ENCODE results near the gene MACROD2. TPM values are rescaled to one million over a fixed set of nuclear protein-coding genes. Genes with fewer than 3 reads are reported as not detected.
"Not testable (repeated sequence)": the region's sequence is repeated elsewhere in the genome, so short reads cannot be mapped to it uniquely, and the experiment has no call there.

MACROD2 gene
- total RNA-seq, 1 experiment from 2014 or later: 3.1 TPM

- no peak for DNase-seq (ENCODE audit: unreplicated experiment)
- TF ChIP-seq CTCF (IDR thresholded peaks at IDR 0.05; ENCODE audit: unreplicated experiment): no peak
- ChIA-PET POLR2A (interaction anchor here (0.6 kb wide), 1 partner anchor 187 kb away, joined by 3 read pairs; no protein-coding TSS in a partner anchor), CTCF (no interaction called here)
- Mint-ChIP-seq H3K27ac (ENCODE audit: low read depth, unreplicated experiment) (no peak overlapping the region), H3K27me3 (ENCODE audit: insufficient read depth, unreplicated experiment) (no peaks in the 10 kb centered on the region), H3K4me3 (ENCODE audit: unreplicated experiment) (no peak overlapping the region), H3K4me1 (ENCODE audit: insufficient read depth, unreplicated experiment) (no peaks in the 10 kb centered on the region), H3K9me3 (ENCODE audit: unreplicated experiment) (no peaks in the 10 kb centered on the region), H3K36me3 (ENCODE audit: insufficient read depth, unreplicated experiment) (no peaks in the 10 kb centered on the region)
- intact Hi-C loops (cut with micrococcal nuclease): no loop called here
- BruUV-seq (replicated peaks): no TSS peak
Measured at GRCh38 chr20:15364781-15365180, 1369.5 kb downstream of the MACROD2 start.

DNA sequence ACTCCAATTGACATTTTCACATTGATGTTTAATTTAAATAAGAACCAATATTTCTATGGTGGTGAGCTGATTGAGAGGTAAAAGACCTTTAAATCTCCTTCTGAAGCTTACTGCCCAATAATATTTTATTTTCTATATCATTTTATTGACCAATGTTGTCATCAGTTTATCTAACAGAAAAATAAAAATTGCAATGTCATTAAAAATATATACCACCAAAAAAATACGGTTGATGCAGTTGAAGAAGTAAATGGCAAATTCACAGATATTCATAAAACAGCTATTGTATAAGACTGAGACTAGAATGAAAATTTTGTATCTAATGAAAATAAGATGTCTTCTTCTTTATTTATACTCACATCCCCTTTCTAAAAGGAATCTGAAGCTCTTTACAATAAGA, 1375.1 kb downstream of the MACROD2 start:
- POLR2A ChIA-PET: interaction anchor here (1.0 kb wide), 1 partner anchor 317 kb away, joined by 3 read pairs; no protein-coding TSS in a partner anchor
- TF ChIP-seq CTCF (IDR thresholded peaks at IDR 0.05; ENCODE audit: unreplicated experiment): no peak
- H3K36me3 Mint-ChIP-seq (ENCODE audit: insufficient read depth, unreplicated experiment): no peaks in the 10 kb centered on the region
- CTCF ChIA-PET: interaction anchor here (0.7 to 1.3 kb wide), 2 partner anchors 36 to 76 kb away, joined by 3 to 5 read pairs; no protein-coding TSS in a partner anchor
- H3K4me3 Mint-ChIP-seq (ENCODE audit: unreplicated experiment): no peak overlapping the region
- no peaks in the 10 kb centered on the region for H3K27me3 Mint-ChIP-seq (ENCODE audit: insufficient read depth, unreplicated experiment)
- DNase-seq (ENCODE audit: unreplicated experiment): no peak
- H3K27ac Mint-ChIP-seq (ENCODE audit: low read depth, unreplicated experiment): no peak overlapping the region
- no peaks in the 10 kb centered on the region for H3K9me3 Mint-ChIP-seq (ENCODE audit: unreplicated experiment)
- intact Hi-C loops (cut with micrococcal nuclease): loop anchor here (10.0 kb wide), 1 partner anchor 564 kb away; no protein-coding TSS in a partner anchor
- H3K4me1 Mint-ChIP-seq (ENCODE audit: insufficient read depth, unreplicated experiment): no peaks in the 10 kb centered on the region
- BruUV-seq (replicated peaks): no TSS peak

DNA sequence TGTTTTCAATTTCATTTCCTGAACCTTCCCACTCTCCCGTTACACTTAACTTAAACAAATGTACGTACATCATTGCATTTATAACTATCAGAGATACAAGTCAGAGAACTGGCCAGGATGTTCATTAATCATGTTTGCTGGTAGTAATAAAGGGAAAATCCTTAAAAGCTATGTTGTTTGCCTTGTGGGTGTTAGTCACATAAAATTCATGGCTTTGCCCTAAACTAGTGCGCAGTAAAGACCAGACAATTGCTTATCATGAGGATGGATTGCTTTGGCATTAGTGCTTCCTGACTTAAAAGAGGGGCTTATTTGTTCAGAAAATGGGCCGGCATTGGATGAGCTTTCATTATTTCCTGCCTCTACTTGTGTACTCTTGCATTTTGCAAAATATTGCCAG, 1379.4 kb downstream of the MACROD2 start:
- no peak for TF ChIP-seq CTCF (IDR thresholded peaks at IDR 0.05; ENCODE audit: unreplicated experiment)
- Mint-ChIP-seq H3K36me3 (ENCODE audit: insufficient read depth, unreplicated experiment) (no peaks in the 10 kb centered on the region), H3K9me3 (ENCODE audit: unreplicated experiment) (no peaks in the 10 kb centered on the region), H3K4me1 (ENCODE audit: insufficient read depth, unreplicated experiment) (no peaks in the 10 kb centered on the region), H3K27me3 (ENCODE audit: insufficient read depth, unreplicated experiment) (no peaks in the 10 kb centered on the region), H3K4me3 (ENCODE audit: unreplicated experiment) (no peak overlapping the region), H3K27ac (ENCODE audit: low read depth, unreplicated experiment) (no peak overlapping the region)
- intact Hi-C loops (cut with micrococcal nuclease): loop anchor here (10.0 kb wide), 1 partner anchor 560 kb away; no protein-coding TSS in a partner anchor
- CTCF ChIA-PET: interaction anchor here (0.9 kb wide), 1 partner anchor 11 kb away, joined by 3 read pairs; no protein-coding TSS in a partner anchor
- BruUV-seq (replicated peaks): no TSS peak
- DNase-seq (ENCODE audit: unreplicated experiment): no peak
- POLR2A ChIA-PET: interaction anchor here (0.6 to 0.8 kb wide), 2 partner anchors 9 to 409 kb away, joined by 3 read pairs; no protein-coding TSS in a partner anchor

DNA sequence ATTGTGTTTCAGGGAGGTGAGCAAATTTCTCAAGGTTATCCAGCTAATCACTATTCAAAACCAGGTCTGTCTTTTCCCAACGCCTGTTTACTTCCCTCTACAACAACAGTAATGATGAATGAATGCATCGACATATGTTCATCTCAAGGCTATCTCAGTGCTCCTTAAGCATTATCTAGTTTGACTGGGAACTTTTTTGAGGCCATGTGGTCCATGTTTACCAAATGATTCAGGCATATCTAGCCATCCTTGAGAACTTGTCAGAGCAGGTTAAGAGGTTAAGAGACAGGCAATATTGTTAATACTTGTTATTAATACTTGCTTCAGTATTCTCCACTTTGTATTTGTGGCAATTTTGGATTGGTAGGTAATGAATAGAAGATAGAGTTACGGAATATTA, 1380.5 kb downstream of the MACROD2 start:
- CTCF ChIA-PET: no interaction called here
- TF ChIP-seq CTCF (IDR thresholded peaks at IDR 0.05; ENCODE audit: unreplicated experiment): no peak

GRCh38 chr20:15377603-15378002, 1382.3 kb downstream of the MACROD2 start:
- BruUV-seq (replicated peaks); H3K9me3 Mint-ChIP-seq (ENCODE audit: unreplicated experiment): not testable (repeated sequence)
- POLR2A ChIA-PET: interaction anchor here (0.7 kb wide), 1 partner anchor 317 kb away, joined by 3 read pairs; no protein-coding TSS in a partner anchor

More for the DNA sequence above, 1380.5 kb downstream of the MACROD2 start:
- H3K4me1 Mint-ChIP-seq (ENCODE audit: insufficient read depth, unreplicated experiment): no peaks in the 10 kb centered on the region
- H3K4me3 Mint-ChIP-seq (ENCODE audit: unreplicated experiment): no peak overlapping the region
- intact Hi-C loops (cut with micrococcal nuclease): loop anchor here (10.0 kb wide), 1 partner anchor 559 kb away; no protein-coding TSS in a partner anchor
- no peaks in the 10 kb centered on the region for H3K9me3 Mint-ChIP-seq (ENCODE audit: unreplicated experiment)
- no TSS peak for BruUV-seq (replicated peaks)
- H3K27me3 Mint-ChIP-seq (ENCODE audit: insufficient read depth, unreplicated experiment): no peaks in the 10 kb centered on the region
- no peak for DNase-seq (ENCODE audit: unreplicated experiment)
- POLR2A ChIA-PET: no interaction called here
- no peaks in the 10 kb centered on the region for H3K36me3 Mint-ChIP-seq (ENCODE audit: insufficient read depth, unreplicated experiment)
- no peak overlapping the region for H3K27ac Mint-ChIP-seq (ENCODE audit: low read depth, unreplicated experiment)

More at GRCh38 chr20:15377603-15378002, 1382.3 kb downstream of the MACROD2 start:
- not testable (repeated sequence) for H3K4me3 Mint-ChIP-seq (ENCODE audit: unreplicated experiment); H3K27me3 Mint-ChIP-seq (ENCODE audit: insufficient read depth, unreplicated experiment); DNase-seq (ENCODE audit: unreplicated experiment); H3K27ac Mint-ChIP-seq (ENCODE audit: low read depth, unreplicated experiment); H3K4me1 Mint-ChIP-seq (ENCODE audit: insufficient read depth, unreplicated experiment); H3K36me3 Mint-ChIP-seq (ENCODE audit: insufficient read depth, unreplicated experiment)
- CTCF ChIA-PET: interaction anchor here (0.5 to 1.2 kb wide), 3 partner anchors 104 to 605 kb away, joined by 3 to 5 read pairs (median 3); no protein-coding TSS in a partner anchor
- intact Hi-C loops (cut with micrococcal nuclease): loop anchor here (10.0 kb wide), 1 partner anchor 557 kb away; no protein-coding TSS in a partner anchor

Data from MCF 10A (cell line).